Smooth muscle cell (in vitro differentiated cells): Measurements from ENCODE around the gene CITED1. TPM values are rescaled to one million over a fixed set of nuclear protein-coding genes. Genes with fewer than 3 reads are reported as not detected.

Experiments
- DNase-seq: peaks from one replicate; lab custom pipeline; 2025; ENCODE audit not compliant: unreplicated experiment; lab: John Stamatoyannopoulos, UW
- H2AFZ ChIP-seq: fragments of 200-600 bp; sonication (generic); 2 replicates; pipeline ENCODE4 v1.6.0; 2016; ENCODE audit warnings: antibody characterized with exemption, low read depth, mild to moderate bottlenecking
- H3F3A ChIP-seq: fragments of 200-600 bp; sonication (generic); 2 replicates; pipeline ENCODE4 v1.6.0; 2017; ENCODE audit warnings: antibody characterized with exemption, low read depth
- H3K27ac ChIP-seq: fragments of 200-600 bp; sonication (generic); 2 replicates; pipeline ENCODE4 v1.5.1; 2016; ENCODE audit warnings: low read depth, mild to moderate bottlenecking
- H3K27me3 ChIP-seq: fragments of 200-600 bp; sonication (generic); 2 replicates; pipeline ENCODE4 v1.6.1; 2016; ENCODE audit warnings: low read depth, mild to moderate bottlenecking
- H3K36me3 ChIP-seq: fragments of 200-600 bp; sonication (generic); 2 replicates; pipeline ENCODE4 v1.5.1; 2016; ENCODE audit warnings: low read depth
- H3K4me1 ChIP-seq: fragments of 200-600 bp; sonication (generic); 2 replicates; pipeline ENCODE4 v1.5.1; 2016; ENCODE audit warnings: low read depth
- H3K4me2 ChIP-seq: fragments of 200-600 bp; sonication (generic); 2 replicates; pipeline ENCODE4 v1.6.0; 2016; ENCODE audit warnings: mild to moderate bottlenecking
- H3K4me3 ChIP-seq: fragments of 200-600 bp; sonication (generic); 2 replicates; pipeline ENCODE4 v1.5.1; 2016; ENCODE audit warnings: mild to moderate bottlenecking
- H3K79me2 ChIP-seq: fragments of 200-600 bp; sonication (generic); 2 replicates; pipeline ENCODE4 v1.6.0; 2016; ENCODE audit warnings: low read depth, mild to moderate bottlenecking
- H3K9ac ChIP-seq: fragments of 200-600 bp; sonication (generic); 2 replicates; pipeline ENCODE4 v1.6.0; 2016; ENCODE audit warnings: low read depth
- H3K9me3 ChIP-seq: fragments of 200-600 bp; sonication (generic); replicated peaks from 2 replicates; pipeline ENCODE4 v1.5.1; 2016; ENCODE audit warnings: low read depth
- H4K20me1 ChIP-seq: fragments of 200-600 bp; sonication (generic); 2 replicates; pipeline ENCODE4 v1.6.0; 2016; ENCODE audit warnings: low read depth
- WGBS: methylation state at CpG from one replicate; pipeline ENCODE4 v1.1.7; 2016; ENCODE audit warnings: low lambda C conversion rate; 5-methylcytosine and 5-hydroxymethylcytosine counted together
- polyA plus RNA-seq: library from polyadenylated mRNA; unstranded; fragments of >200 nt; fragmentation: Nextera tagmentation; extraction: Ambion mirVana; gene quantifications from 2 replicates; pipeline ENCODE4 v1.2.1, GENCODE V29; 2016
- total RNA-seq: library from RNA; depleted of rRNA; stranded (reverse); fragments of >200 nt; gene quantifications from 2 replicates; pipeline ENCODE4 v1.2.3, GENCODE V29; 2014
- TF ChIP-seq, protein P1 (sequence below): fragments of 200-600 bp; sonication (generic); IDR thresholded peaks from 2 replicates; pipeline ENCODE4 v1.5.1; 2017; ENCODE audit warnings: borderline replicate concordance, mild to moderate bottlenecking, antibody characterized with exemption; ENCODE audit not compliant: insufficient read depth, poor library complexity, severe bottlenecking

CITED1 gene, protein sequence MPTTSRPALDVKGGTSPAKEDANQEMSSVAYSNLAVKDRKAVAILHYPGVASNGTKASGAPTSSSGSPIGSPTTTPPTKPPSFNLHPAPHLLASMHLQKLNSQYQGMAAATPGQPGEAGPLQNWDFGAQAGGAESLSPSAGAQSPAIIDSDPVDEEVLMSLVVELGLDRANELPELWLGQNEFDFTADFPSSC
- total RNA-seq (1.0 TPM in 1 of 2 replicates, not detected in the other), polyA plus RNA-seq (0.42 and 1.1 TPM in 2 replicates)

DNA sequence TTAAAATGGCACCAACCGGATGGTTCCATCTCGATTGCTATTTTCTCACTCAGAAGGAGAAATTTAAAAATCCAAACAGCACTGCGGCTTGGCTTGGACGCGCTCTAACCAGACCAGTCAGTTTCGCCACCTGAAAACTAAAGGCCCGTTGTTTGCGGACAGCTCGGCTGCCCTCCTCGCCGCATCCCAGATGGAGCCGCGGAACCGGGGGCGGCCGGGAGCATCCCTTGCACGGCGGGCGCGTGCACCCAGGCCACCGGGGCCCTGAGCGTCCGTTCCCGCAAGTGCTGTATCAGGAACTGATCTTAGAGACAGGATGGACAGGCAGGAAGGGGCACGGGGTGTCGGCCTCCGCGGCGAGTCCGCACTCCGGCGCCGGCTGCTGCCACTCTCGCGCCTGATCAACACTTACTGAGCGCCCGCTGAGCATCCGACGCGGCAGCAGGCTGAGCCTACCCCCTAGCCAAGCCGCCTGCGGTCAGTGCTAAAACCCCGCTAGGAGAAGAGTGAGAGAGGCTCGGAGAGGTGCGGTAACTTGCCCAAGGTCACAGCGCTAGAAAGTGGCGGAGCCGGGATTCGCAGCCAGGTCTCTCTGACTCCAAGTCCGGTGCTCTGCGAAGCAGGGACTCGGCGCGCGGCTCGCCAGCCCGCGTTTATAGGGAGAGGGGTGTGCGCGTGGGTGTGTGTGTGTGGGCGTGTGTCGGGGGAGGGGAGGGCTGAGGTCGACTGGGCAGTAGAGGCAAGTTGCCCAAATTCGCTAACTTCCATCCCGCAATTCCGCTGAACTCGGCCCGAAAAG, at the start of gene CITED1:
CITED1 (minus strand) TSS at position 629 of the 799 bp plus-strand sequence. CDS start 3,045 bp downstream, outside the sequence.
- Histone ChIP-seq H3K9ac (no peak within 1 kb of the TSS), H4K20me1 (no peaks in the 10 kb centered on the region), H3K36me3 (no peaks in the 10 kb centered on the region), H3K4me3 (peak within 1 kb of the TSS; percentile 51), H3K79me2 (no peaks in the 10 kb centered on the region), H3K27ac (no peak within 1 kb of the TSS), H3K9me3 (no peaks in the 10 kb centered on the region), H3F3A (no peaks in the 10 kb centered on the region), H2AFZ (peak within 1 kb of the TSS; percentile 5), H3K4me2 (peak within 1 kb of the TSS; percentile 82), H3K27me3 (peaks cover 53% of the 10 kb centered on the region), H3K4me1 (no peaks in the 10 kb centered on the region)
- 29% methylated on average over 53 of the region's 68 CpGs for WGBS
- no peak for DNase-seq
- TF ChIP-seq, protein P1, sequence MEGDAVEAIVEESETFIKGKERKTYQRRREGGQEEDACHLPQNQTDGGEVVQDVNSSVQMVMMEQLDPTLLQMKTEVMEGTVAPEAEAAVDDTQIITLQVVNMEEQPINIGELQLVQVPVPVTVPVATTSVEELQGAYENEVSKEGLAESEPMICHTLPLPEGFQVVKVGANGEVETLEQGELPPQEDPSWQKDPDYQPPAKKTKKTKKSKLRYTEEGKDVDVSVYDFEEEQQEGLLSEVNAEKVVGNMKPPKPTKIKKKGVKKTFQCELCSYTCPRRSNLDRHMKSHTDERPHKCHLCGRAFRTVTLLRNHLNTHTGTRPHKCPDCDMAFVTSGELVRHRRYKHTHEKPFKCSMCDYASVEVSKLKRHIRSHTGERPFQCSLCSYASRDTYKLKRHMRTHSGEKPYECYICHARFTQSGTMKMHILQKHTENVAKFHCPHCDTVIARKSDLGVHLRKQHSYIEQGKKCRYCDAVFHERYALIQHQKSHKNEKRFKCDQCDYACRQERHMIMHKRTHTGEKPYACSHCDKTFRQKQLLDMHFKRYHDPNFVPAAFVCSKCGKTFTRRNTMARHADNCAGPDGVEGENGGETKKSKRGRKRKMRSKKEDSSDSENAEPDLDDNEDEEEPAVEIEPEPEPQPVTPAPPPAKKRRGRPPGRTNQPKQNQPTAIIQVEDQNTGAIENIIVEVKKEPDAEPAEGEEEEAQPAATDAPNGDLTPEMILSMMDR: no peak

DNA sequence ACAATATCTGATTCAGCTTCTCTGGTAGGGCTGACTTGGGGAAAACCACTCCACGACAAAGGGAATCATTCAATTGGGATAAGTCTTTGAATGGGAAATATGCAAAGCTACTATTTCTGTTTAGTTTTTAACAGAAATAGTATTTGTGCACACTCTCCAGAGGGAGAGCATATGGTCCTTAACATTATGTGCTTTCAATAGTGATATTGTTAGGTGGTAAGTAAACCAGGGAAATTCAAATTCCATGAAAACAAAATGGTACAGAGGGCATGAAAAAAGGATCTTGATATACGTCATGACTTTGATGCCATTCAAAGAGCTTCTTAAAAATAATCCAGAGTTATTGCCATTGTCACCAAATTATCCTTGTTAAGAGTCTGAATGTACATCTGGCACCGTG, 47.1 kb upstream of the CITED1 start:
- DNase-seq: no peak
- no peaks in the 10 kb centered on the region for H3K9me3 ChIP-seq
- no peak overlapping the region for H3K4me2 ChIP-seq
- TF ChIP-seq, protein P1: no peak
- no peaks in the 10 kb centered on the region for H3K79me2 ChIP-seq
- no peak overlapping the region for H3K9ac ChIP-seq
- no peaks in the 10 kb centered on the region for H3K27me3 ChIP-seq
- H3K4me3 ChIP-seq: no peak overlapping the region
- no peaks in the 10 kb centered on the region for H4K20me1 ChIP-seq
- no peaks in the 10 kb centered on the region for H3K36me3 ChIP-seq
- no peak overlapping the region for H2AFZ ChIP-seq
- H3K4me1 ChIP-seq: no peaks in the 10 kb centered on the region
- H3F3A ChIP-seq: no peaks in the 10 kb centered on the region
- 69% methylated on average over 3 of the region's 3 CpGs for WGBS
- H3K27ac ChIP-seq: no peak overlapping the region

DNA sequence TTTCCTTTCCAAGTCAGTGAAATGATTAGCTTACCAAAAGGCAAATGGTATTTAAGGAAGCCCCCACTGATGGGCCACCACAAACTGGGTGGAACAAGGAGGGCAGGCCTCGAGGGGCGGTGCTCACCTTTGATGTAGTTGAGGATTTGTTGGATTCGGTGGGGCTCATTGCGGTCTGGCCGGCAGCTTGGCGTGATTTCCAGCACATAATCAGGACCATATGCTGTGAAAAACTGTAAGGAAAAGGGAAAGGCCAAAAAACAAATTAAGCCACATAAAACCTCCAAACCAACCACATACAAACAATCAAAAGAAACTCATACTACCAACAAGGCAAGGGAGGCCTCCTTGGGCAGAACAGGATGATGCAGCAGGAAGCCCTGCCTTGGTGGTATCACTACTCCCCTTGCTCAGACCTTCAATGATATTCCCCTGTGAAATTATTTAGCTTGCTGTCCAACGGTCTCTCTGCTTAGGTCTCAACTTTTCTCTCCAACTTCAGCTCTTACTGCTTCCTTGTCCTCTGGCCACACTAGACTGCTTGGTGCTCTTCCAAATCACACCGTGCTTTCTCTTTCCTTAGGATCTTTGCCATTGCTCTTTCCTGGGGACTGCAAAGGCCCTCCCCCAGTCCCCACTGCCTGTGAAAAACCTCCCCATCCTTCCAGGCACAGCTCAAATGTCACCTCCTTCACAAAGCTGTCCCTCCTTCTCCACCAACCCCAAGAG, 46.1 kb upstream of the CITED1 start:
- H2AFZ ChIP-seq: no peak overlapping the region
- no peaks in the 10 kb centered on the region for H3K79me2 ChIP-seq
- WGBS: 91% methylated on average over 8 of the region's 8 CpGs
- no peak overlapping the region for H3K9ac ChIP-seq
- H3F3A ChIP-seq: no peaks in the 10 kb centered on the region
- H3K27ac ChIP-seq: no peak overlapping the region
- H3K4me3 ChIP-seq: no peak overlapping the region
- no peaks in the 10 kb centered on the region for H3K36me3 ChIP-seq
- TF ChIP-seq, protein P1: no peak
- DNase-seq: no peak
- H3K9me3 ChIP-seq: no peaks in the 10 kb centered on the region
- H3K4me2 ChIP-seq: no peak overlapping the region
- H3K27me3 ChIP-seq: no peaks in the 10 kb centered on the region
- H4K20me1 ChIP-seq: no peaks in the 10 kb centered on the region
- H3K4me1 ChIP-seq: no peaks in the 10 kb centered on the region
